GM18520 (cell line): ENCODE data around the gene B3GNT3.
A peak's percentile ranks its signal among the peaks of the same experiment; 100 is the strongest.
"Not testable (repeated sequence)": the region's sequence is repeated elsewhere in the genome, so short reads cannot be mapped to it uniquely, and the experiment has no call there.

Source experiments
- ATAC-seq: cut with Tn5 transposase; IDR thresholded peaks from one replicate; pipeline ENCODE4 v1.9.1; 2021; ENCODE audit not compliant: unreplicated experiment

B3GNT3 gene

GRCh38 chr19:17766543-17767131 is 28.3 kb upstream of the B3GNT3 start:
- ATAC-seq, result no peak

- no peak for ATAC-seq
Measured at GRCh38 chr19:17767559-17767958, 27.4 kb upstream of the B3GNT3 start.

DNA sequence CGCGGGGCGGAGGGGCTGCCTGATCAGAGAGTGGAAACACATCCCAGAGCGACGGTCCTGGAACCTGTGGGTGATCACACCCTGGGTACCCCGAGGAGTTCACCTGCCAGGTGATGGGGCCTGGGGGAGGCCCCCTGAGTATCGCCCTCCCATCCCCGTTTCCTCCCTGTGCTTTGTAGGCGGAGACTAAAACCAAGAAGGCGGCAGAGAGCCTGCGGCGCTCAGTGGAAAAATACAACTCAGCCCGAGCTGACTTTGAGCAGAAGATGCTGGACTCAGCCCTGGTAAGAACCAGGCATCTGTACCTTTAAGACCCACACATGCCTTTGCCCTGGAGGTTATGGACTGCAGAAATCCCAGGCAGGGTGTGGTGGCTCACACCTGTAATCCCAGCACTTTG is 24.3 kb upstream of the B3GNT3 start:
- no peak for ATAC-seq

- ATAC-seq, result no peak
Measured at GRCh38 chr19:17772172-17772571, 22.8 kb upstream of the B3GNT3 start.

DNA sequence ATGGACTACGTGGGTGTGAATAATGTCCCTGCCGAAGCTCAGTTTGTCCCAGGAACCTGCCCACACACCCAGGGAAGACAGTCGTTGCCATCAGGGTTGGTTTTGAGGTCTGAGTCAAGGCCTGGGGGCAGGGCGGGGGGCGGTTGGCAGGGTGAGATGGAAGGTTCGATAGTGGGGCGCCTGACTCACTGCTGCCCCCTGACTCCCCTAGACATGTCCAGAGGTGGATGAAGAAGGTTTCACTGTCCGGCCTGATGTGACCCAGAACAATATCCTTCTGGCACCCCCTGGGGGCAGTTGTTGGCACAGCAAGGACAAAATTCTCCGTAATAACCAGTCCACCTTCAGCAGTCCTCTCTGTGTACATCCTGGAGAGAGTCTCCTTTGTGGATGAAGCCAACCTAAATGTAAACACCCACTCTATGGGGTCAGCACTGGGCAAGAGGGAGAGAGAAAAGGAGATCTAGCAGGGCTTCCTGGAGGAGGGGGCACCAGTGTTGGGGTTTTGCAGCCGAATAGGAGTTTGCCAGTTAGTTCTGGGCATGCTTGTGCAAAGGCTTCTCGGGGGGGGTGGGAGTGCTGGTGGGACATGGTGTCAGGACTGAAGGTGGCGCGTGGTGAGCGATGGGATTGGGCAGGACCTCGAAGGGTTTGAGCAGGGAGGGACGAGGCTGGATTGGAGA is 19.6 kb upstream of the B3GNT3 start:
- no peak for ATAC-seq

DNA sequence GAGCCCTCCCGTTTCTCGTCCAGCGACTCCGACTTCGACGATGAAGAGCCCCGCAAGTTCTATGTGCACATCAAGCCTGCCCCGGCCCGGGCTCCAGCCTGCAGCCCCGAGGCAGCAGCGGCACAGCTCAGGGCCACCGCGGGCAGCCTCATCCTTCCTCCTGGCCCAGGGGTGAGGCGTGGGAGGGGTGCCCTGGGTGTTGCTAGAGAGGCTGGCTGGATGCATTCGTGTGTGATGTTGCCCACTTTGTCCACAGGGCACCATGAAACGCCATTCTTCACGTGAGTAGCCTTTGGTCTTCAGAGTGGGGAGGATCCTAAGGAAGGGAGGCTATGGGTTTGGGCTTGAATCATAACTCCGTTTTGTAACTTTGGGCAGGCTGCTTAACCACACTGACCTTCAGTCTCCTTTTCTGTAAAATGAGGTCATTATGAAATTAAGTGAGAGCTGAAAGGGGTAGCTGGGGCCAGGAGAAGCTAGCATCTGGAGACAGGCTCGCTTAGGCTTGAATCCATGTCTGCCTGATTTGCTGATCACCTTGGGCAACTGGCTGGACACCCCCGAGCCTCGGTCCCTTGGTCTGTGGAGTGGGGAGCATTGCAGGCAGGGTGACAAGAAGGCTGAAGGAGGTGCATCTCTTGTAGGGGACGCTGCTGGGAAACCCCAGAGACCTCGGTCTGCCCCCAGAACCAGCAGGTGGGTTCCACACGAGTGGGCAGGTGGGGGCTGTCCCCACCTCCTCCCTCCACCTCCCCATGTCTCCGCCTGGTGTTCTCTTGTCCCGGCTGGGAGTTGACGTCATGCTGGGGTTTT is 18.7 kb upstream of the B3GNT3 start:
- ATAC-seq, result peak; percentile 60

DNA sequence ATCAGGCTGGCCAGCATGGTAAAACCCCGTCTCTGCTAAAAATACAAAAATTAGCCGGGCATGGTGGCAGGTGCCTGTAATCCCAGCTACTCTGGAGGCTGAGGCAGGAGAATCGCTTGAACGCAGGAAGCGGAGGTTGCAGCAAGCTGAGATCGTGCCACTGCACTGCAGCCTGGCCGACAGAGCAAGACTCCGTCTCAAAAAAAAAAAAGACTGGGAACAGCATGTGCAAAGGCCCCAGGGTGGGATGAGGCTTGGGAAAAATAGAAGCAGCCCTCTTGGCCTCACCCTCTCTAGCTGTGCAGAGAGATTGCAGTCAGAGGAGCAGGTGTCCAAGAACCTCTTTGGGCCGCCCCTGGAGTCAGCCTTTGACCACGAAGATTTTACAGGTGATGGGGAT is 17.1 kb upstream of the B3GNT3 start:
- not testable (repeated sequence) for ATAC-seq

GRCh38 chr19:17778251-17778967 is 16.5 kb upstream of the B3GNT3 start:
- ATAC-seq, result no peak

- ATAC-seq, result no peak
Measured at GRCh38 chr19:17778968-17779929, 15.7 kb upstream of the B3GNT3 start.

DNA sequence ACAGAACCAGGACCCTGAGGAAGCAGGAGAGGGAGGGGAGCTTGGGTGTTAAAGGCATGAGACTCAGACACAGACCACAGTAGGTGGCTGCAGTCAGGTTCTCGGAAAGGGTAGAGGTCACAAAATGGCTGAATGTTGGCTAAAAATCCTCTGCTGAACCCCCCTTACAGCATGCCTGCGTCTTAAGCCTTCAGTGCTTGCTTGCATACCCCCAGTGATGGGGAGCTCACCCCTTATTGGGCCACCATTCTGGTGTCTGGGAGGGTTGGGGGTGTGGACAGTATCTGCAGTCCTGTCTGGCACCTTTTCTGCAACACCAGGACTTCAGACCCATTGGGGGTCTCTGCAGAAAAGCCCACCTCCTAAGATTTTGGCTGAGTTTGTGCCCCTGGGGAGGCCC is 14.2 kb upstream of the B3GNT3 start:
- ATAC-seq, result no peak

GRCh38 chr19:17783721-17784120 is 11.2 kb upstream of the B3GNT3 start:
- not testable (repeated sequence) for ATAC-seq

- no peak for ATAC-seq
Measured at GRCh38 chr19:17784201-17785008, 10.5 kb upstream of the B3GNT3 start.

- no peak for ATAC-seq
Measured at GRCh38 chr19:17787274-17787913, 7.5 kb upstream of the B3GNT3 start.

DNA sequence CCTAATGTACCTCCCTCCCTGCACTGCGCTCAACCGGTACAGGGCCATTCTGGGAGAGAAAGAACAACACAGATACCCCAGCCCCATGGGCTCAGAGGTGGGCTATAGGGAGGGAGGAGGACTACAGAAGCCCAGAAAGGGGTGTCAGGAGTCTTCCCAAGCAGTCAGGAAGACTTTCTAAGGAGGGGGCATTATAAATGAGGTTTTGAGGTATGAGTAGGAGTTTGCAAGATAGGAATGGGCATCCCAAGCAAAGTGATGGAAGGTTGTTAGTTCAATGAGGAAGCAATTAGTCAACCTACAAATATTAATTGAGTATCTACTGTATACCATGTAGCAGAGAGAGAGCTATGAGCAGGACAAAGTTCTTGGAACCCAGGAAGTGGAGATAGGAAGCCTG is 6.3 kb upstream of the B3GNT3 start:
- ATAC-seq, result no peak

DNA sequence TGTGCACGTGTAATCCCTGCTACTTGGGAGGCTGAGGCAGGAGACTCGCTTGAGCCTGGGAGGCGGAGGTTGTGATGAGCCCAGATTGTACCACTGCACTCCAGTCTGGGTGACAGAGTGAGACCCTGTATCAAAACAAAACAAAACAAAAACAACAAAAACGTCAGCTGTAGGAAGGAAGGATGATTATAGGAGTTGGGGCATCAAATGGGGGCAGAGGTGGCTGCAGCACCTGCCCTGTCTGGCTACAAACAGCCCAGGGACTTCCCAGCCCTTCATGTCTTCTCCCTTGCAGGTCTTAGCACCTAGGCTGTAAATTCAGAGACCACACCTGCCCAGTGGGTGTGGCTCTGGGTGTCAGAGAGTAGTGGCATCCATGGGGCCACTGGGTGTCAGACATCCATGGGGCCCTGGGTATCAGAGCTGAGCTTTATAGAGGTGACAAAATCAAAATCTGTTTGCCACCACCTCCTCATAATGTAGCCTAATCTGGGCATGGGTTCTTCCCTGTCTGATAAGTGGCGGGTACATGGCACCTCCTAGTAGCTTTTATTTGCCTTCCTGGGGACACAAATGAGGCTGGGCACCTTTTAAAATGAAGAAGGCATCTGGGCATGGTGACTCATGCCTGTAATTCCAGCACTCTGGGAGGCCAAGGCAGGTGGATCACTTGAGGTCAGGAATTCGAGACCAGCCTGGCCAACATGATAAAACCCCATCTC is 4.7 kb upstream of the B3GNT3 start:
- no peak for ATAC-seq

DNA sequence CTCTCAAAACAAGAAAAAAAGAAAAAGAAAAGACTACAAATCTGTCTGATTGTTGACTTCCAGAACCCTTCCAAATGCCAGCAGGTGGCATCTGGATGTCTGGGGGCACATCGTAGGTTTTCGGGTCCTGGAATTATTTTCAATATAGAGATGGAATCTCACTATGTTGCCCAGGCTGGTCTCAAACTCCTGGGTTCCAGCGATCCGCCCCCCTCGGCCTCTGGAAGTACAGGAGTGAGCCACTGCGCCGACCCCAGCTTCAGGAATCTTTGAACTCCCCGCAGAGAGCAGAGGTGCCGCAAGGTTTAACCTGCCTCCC is 567 bp upstream of the B3GNT3 start:
- ATAC-seq, result no peak

DNA sequence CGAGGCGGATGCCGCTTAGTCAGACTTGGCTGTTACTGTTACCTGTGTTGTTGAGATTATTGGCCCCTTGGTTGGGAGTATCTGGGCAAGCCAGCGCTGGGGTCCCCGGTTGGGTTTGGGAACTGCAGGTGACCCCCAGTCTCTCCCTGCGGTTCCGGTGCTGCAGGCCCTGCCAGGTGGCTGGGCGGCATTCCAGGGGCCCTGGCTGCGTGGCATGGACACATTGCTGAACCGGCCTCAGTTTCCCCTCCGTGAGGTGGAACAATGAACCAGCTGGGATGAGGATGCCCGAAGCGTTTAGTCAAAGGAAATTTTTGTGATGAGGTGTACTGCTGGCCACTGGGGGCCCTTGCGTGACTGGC is 538 bp downstream of the B3GNT3 start:
- ATAC-seq, result no peak

- no peak for ATAC-seq
Measured at GRCh38 chr19:17796013-17796837, 1.3 kb downstream of the B3GNT3 start.
